H1 (cell line): ENCODE data around the gene C5orf15. TPM values are rescaled to one million over a fixed set of nuclear protein-coding genes. Genes with fewer than 3 reads are reported as not detected.
A peak's percentile ranks its signal among the peaks of the same experiment; 100 is the strongest.

Source experiments
- CTCF ChIA-PET: fragments of 300-600 bp; sonication (Branson Sonifier 250); formaldehyde crosslinking; loops from one replicate; lab custom pipeline; 2021; ENCODE audit not compliant: partially characterized antibody; lab: Charles Lee
- POLR2A ChIA-PET: fragments of 300-600 bp; sonication (Branson Sonifier 250); formaldehyde crosslinking; loops from one replicate; lab custom pipeline; 2021; ENCODE audit warnings: inconsistent platforms; ENCODE audit not compliant: partially characterized antibody; lab: Charles Lee
- DNase-seq, 2 experiments: peaks; one replicate each; pipeline versions ENCODE4 v3.0.0 to v3.0.0-alpha.2; 2010 to 2022; ENCODE audit warnings: low spot score in 2 of 2, low read depth in 1 of 2, mixed read lengths in 1 of 2
- FAIRE-seq: peaks from 2 replicates; lab custom pipeline; 2011; peaks lifted over from hg19 to GRCh38; lab: Jason Lieb, UNC
- H2AFZ ChIP-seq: 2 replicates; pipeline ENCODE4 v1.8.1; 2012; ENCODE audit warnings: low read length, inconsistent platforms
- H2AK5ac ChIP-seq: 2 replicates; pipeline ENCODE4 v1.6.1; 2013; ENCODE audit warnings: low read depth, low read length
- H2BK120ac ChIP-seq: replicated peaks from 2 replicates; pipeline ENCODE3; 2013; ENCODE audit warnings: low read depth, low read length, inconsistent platforms
- H2BK12ac ChIP-seq: 2 replicates; pipeline ENCODE4 v1.6.1; 2013; ENCODE audit warnings: low read depth, low read length
- H2BK15ac ChIP-seq: 2 replicates; pipeline ENCODE4 v1.6.1; 2013; ENCODE audit warnings: low read length
- H2BK20ac ChIP-seq: 2 replicates; pipeline ENCODE4 v1.6.1; 2013; ENCODE audit warnings: low read length
- H2BK5ac ChIP-seq: 2 replicates; pipeline ENCODE4 v1.6.1; 2013; ENCODE audit warnings: low read depth, low read length
- H3K14ac ChIP-seq: 2 replicates; pipeline ENCODE4 v1.6.1; 2013; ENCODE audit warnings: inconsistent platforms; ENCODE audit not compliant: insufficient read length
- H3K18ac ChIP-seq: 2 replicates; pipeline ENCODE4 v1.6.1; 2013; ENCODE audit warnings: low read length; ENCODE audit errors: extremely low read depth
- H3K23ac ChIP-seq: 2 replicates; pipeline ENCODE4 v1.6.1; 2013; ENCODE audit warnings: inconsistent platforms; ENCODE audit not compliant: insufficient read length
- H3K23me2 ChIP-seq: 2 replicates; pipeline ENCODE4 v1.6.1; 2013; ENCODE audit warnings: low read depth, low read length
- H3K27ac ChIP-seq: 2 replicates; pipeline ENCODE4 v1.6.1; 2011; ENCODE audit warnings: low read depth, low read length, inconsistent platforms
- H3K27me3 ChIP-seq, 4 experiments: replicated peaks in 1 of 4; 1 replicate in 1 of 4; 2 replicates in 3 of 4; pipeline versions ENCODE4 v1.6.1 to v1.8.1; 2011 to 2013; ENCODE audit warnings: low read length in 3 of 4, mild to moderate bottlenecking in 3 of 4, inconsistent platforms in 2 of 4, mixed read lengths in 2 of 4, moderate library complexity in 1 of 4; ENCODE audit not compliant: control insufficient read depth in 3 of 4, insufficient read depth in 3 of 4; ENCODE audit errors: extremely low read depth in 1 of 4
- H3K36me3 ChIP-seq, 4 experiments: 2 replicates each; pipeline versions ENCODE4 v1.6.1 to v1.8.1; 2011 to 2013; ENCODE audit warnings: mild to moderate bottlenecking in 4 of 4, low read length in 3 of 4, moderate library complexity in 2 of 4, control low read depth in 1 of 4, inconsistent platforms in 1 of 4; ENCODE audit not compliant: insufficient read depth in 4 of 4, control insufficient read depth in 2 of 4
- H3K4ac ChIP-seq: replicated peaks from 2 replicates; pipeline ENCODE3; 2013; ENCODE audit warnings: low read length, low read depth, mixed read lengths, inconsistent platforms; ENCODE audit not compliant: insufficient read length
- H3K4me1 ChIP-seq, 4 experiments: replicated peaks in 1 of 4; 1 replicate in 1 of 4; 2 replicates in 3 of 4; pipeline versions ENCODE4 v1.6.1 to v1.8.1; 2011 to 2013; ENCODE audit warnings: low read length in 3 of 4, inconsistent platforms in 2 of 4, mixed read lengths in 1 of 4; ENCODE audit not compliant: insufficient read depth in 4 of 4, control insufficient read depth in 3 of 4
- H3K4me2 ChIP-seq, 2 experiments: 2 replicates each; pipeline versions ENCODE4 v1.6.1 to v1.8.1; 2011 to 2013; ENCODE audit warnings: low read depth in 2 of 2, low read length in 2 of 2, control low read depth in 1 of 2, inconsistent platforms in 1 of 2, mild to moderate bottlenecking in 1 of 2; ENCODE audit not compliant: insufficient read depth in 1 of 2
- H3K4me3 ChIP-seq, 4 experiments: fragments of 200-600, 300-600 bp in 1 of 4; sonication (generic), shearing (Covaris generic), sonication (Bioruptor Twin) in 1 of 4; 2 replicates each; pipeline versions ENCODE4 v1.5.1 to v1.8.1; 2011 to 2016; ENCODE audit warnings: low read length in 4 of 4, low read depth in 3 of 4, control low read depth in 2 of 4, inconsistent platforms in 2 of 4, mild to moderate bottlenecking in 2 of 4, mixed read lengths in 1 of 4, moderate library complexity in 1 of 4; ENCODE audit not compliant: insufficient read depth in 2 of 4; ENCODE audit errors: extremely low read depth in 1 of 4
- H3K56ac ChIP-seq: replicated peaks from 2 replicates; pipeline ENCODE3; 2013; ENCODE audit warnings: low read depth, mild to moderate bottlenecking, mixed read lengths, low read length, inconsistent platforms; ENCODE audit not compliant: insufficient read length
- H3K79me1 ChIP-seq: 2 replicates; pipeline ENCODE4 v1.6.1; 2013; ENCODE audit warnings: low read depth, low read length, control low read depth
- H3K79me2 ChIP-seq, 2 experiments: 2 replicates each; pipeline versions ENCODE4 v1.6.1 to v1.8.1; 2012 to 2013; ENCODE audit warnings: low read length in 2 of 2, mild to moderate bottlenecking in 2 of 2, inconsistent platforms in 1 of 2; ENCODE audit not compliant: insufficient read depth in 2 of 2, control insufficient read depth in 1 of 2
- H3K9ac ChIP-seq, 4 experiments: replicated peaks in 1 of 4; 1 replicate in 1 of 4; 2 replicates in 3 of 4; pipeline versions ENCODE4 v1.6.1 to v1.8.1; 2011 to 2013; ENCODE audit warnings: low read depth in 3 of 4, low read length in 3 of 4, control low read depth in 2 of 4, mild to moderate bottlenecking in 2 of 4, moderate library complexity in 2 of 4, inconsistent platforms in 1 of 4; ENCODE audit errors: extremely low read depth in 1 of 4
- H3K9me3 ChIP-seq, 2 experiments: 2 replicates each; pipeline versions ENCODE4 v1.6.1 to v1.8.1; 2012 to 2013; ENCODE audit warnings: mild to moderate bottlenecking in 2 of 2, moderate library complexity in 2 of 2, control low read depth in 1 of 2, inconsistent platforms in 1 of 2, low read depth in 1 of 2, low read length in 1 of 2, mixed read lengths in 1 of 2; ENCODE audit not compliant: insufficient read depth in 2 of 2
- H4K20me1 ChIP-seq, 2 experiments: replicated peaks in 1 of 2; 2 replicates each; pipeline versions ENCODE3 to v1.8.1; 2011 to 2013; ENCODE audit warnings: inconsistent platforms in 2 of 2, low read length in 2 of 2, mild to moderate bottlenecking in 1 of 2; ENCODE audit not compliant: insufficient read depth in 2 of 2, control insufficient read depth in 1 of 2
- H4K5ac ChIP-seq: 2 replicates; pipeline ENCODE4 v1.6.1; 2013; ENCODE audit warnings: low read length, low read depth, mixed read lengths, inconsistent platforms; ENCODE audit not compliant: insufficient read length
- H4K8ac ChIP-seq: 2 replicates; pipeline ENCODE4 v1.8.0; 2013; ENCODE audit warnings: mild to moderate bottlenecking, moderate library complexity, low read length, inconsistent platforms; ENCODE audit not compliant: insufficient read depth; ENCODE audit errors: extremely low read depth
- H4K91ac ChIP-seq: replicated peaks from 2 replicates; pipeline ENCODE3; 2013; ENCODE audit warnings: low read length, mixed read lengths, inconsistent platforms; ENCODE audit not compliant: insufficient read length
- WGBS, 2 experiments: shearing (Covaris generic) in 1 of 2; methylation state at CpG; one replicate each; pipeline versions ENCODE4 v1.1.6 to v1.1.7; 2013 to 2015; ENCODE audit warnings: low lambda C conversion rate in 2 of 2, mixed read lengths in 2 of 2, inconsistent platforms in 1 of 2, low coverage in 1 of 2, missing lambda C conversion rate in 1 of 2; ENCODE audit not compliant: insufficient replicate concordance in 2 of 2, insufficient coverage in 1 of 2, insufficient read length in 1 of 2; ENCODE audit errors: extremely low coverage in 1 of 2, missing lambda C conversion rate in 1 of 2; 5-methylcytosine and 5-hydroxymethylcytosine counted together
- polyA plus RNA-seq, 7 experiments: library from polyadenylated mRNA; depleted of rRNA in 3 of 7; stranded (reverse) in 5 of 7; unstranded in 2 of 7; fragments of >200 nt in 5 of 7; fragments of 200-250 nt in 2 of 7; gene quantifications; 1 replicate in 5 of 7; 2 replicates in 1 of 7; 4 replicates in 1 of 7; pipeline versions ENCODE4 v1.2.1 to v1.2.3, GENCODE V29; 2011 to 2013; ENCODE audit warnings: missing spikeins in 2 of 7, mixed read lengths in 2 of 7
- total RNA-seq: library from RNA; stranded (reverse); fragmentation: NEBNext Ultra II Directional; extraction: Animal tissue kit (Norgen Biotek cat#: 25700); gene quantifications from 2 replicates; pipeline ENCODE4 v1.2.1, GENCODE V29; 2021
- TF ChIP-seq, protein P1 (sequence below): IDR thresholded peaks from 2 replicates; pipeline ENCODE4 v1.6.1; 2012; ENCODE audit warnings: inconsistent platforms

The C5orf15 gene
- total and polyA plus RNA-seq, 2 of the 8 experiments (the other 6 are each of a cell fraction or from before 2014, with no cell fraction given), result 31.7 to 39.3 TPM

DNA sequence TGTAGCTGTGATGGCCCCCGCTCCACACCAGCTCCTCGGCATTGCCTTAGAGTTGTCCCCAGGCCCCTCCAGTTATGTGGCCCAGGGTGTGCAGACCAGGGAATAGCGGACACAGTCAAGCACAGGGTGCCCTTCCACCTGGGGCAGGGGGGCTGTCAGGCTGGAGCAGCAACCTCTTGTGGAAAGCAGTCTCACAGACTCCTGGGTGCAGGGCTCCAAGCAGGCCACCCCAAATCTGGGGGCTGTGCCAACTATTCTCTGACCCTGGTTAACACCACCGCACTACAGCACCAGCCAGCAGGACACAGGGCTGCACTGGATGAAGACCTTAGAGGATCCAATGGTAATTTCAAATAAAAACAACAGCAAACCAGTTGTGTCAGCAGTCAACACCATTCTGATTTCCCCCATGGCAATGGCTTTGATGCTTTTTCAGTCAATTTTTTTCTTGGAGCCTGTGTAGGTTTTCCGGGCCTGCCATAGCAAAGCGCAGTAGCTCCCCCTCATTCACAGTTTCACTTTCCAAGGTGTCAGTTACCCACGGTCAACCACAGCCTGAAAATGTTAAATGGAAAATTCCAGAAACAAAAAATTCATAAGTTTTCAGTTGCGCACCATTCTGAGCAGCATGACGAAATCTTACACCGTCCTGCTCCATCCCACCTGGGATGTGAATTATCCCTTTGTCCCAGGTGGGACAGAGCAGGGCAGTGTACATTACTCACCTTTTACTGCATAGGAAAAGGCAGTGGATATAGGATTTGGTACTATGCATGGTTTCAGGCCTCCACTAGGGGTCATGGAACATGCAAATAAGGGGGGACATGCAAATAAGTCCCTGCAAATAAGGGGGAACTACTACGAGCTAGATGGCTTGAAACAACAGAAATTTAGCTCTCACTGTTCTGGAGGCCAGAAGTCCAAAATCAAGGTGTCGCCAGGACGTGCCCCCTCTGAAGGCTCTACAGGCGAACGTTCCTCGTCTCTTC, 49.0 kb downstream of the C5orf15 start:
- Histone ChIP-seq H2BK12ac (no peak overlapping the region), H3K23me2 (no peaks in the 10 kb centered on the region), H3K56ac (no peak overlapping the region), H3K4me1 (no peaks in the 10 kb centered on the region; a peak in 1 of 7 replicates), H3K4me3 (no peak overlapping the region), H3K4me2 (no peak overlapping the region), H2AK5ac (no peak overlapping the region), H2AFZ (0 out of 2 replicates have a peak overlapping the region, but pooled peaks have one; percentile 11), H3K14ac (no peak overlapping the region), H3K4ac (no peak overlapping the region), H3K27ac (no peak overlapping the region), H2BK20ac (no peak overlapping the region), H4K20me1 (no peaks in the 10 kb centered on the region), H2BK15ac (no peak overlapping the region; the same call in 1 of the 2 replicates), H4K5ac (no peak overlapping the region), H3K9ac (no peak overlapping the region), H4K91ac (no peak overlapping the region), H3K79me1 (no peaks in the 10 kb centered on the region), H2BK120ac (no peak overlapping the region), H3K23ac (no peak overlapping the region), H3K79me2 (no peaks in the 10 kb centered on the region), H3K18ac (no peak overlapping the region), H3K27me3 (no peaks in the 10 kb centered on the region), H3K9me3 (no peaks in the 10 kb centered on the region), H4K8ac (no peak overlapping the region), H2BK5ac (0 out of 2 replicates have a peak overlapping the region, but pooled peaks have one; percentile 9), H3K36me3 (no peaks in the 10 kb centered on the region)
- ChIA-PET POLR2A (interaction anchor here (1.3 kb wide), 1 partner anchor 22 kb away, joined by 3 read pairs; no protein-coding TSS in a partner anchor), CTCF (interaction anchor here (0.9 to 3.5 kb wide), 10 partner anchors 8 to 120 kb away, joined by 3 to 11 read pairs (median 4); no protein-coding TSS in a partner anchor)
- FAIRE-seq, result no peak
- no peak for DNase-seq
- 92% methylated on average over 16 of the region's 16 CpGs; no CpG with 5 or more reads in 1 of the 2 experiments for WGBS, 2 experiments
- TF ChIP-seq, protein P1, sequence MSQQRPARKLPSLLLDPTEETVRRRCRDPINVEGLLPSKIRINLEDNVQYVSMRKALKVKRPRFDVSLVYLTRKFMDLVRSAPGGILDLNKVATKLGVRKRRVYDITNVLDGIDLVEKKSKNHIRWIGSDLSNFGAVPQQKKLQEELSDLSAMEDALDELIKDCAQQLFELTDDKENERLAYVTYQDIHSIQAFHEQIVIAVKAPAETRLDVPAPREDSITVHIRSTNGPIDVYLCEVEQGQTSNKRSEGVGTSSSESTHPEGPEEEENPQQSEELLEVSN, result no peak
